Measurements from ENCODE around the gene CLEC7A. TPM values are rescaled to one million over a fixed set of nuclear protein-coding genes. Genes with fewer than 3 reads are reported as not detected.

The CLEC7A gene
- total RNA-seq, 1 experiment from 2014 or later, result not detected

- H3K4me1 ChIP-seq (ENCODE audit: control insufficient read depth in 1 of 2, insufficient read depth in 2 of 2, low read length in 2 of 2), result peaks cover 0 to 4% of the 10 kb centered on the region in 2 experiments; a peak in 1 of 4 replicates
- ChIA-PET RAD21 (ENCODE audit: low non-redundant PET in 1 of 2, low total read pairs in 2 of 2, uncharacterized antibody in 2 of 2, unreplicated experiment in 2 of 2) (no interaction called here), CTCF (no interaction called here), POLR2A (no interaction called here)
- H3K36me3 ChIP-seq (ENCODE audit: control insufficient read depth in 1 of 2, insufficient read depth in 2 of 2, low read length in 2 of 2), result no peaks in the 10 kb centered on the region
- H3K9ac ChIP-seq (ENCODE audit: low read length), result no peak overlapping the region
- no peak overlapping the region for H2AFZ ChIP-seq (ENCODE audit: low read depth, low read length, poor library complexity, severe bottlenecking)
- DNase-seq (ENCODE audit: low read depth, low spot score), result no peak
- no peak overlapping the region for H3K4me2 ChIP-seq (ENCODE audit: low read length)
- TF ChIP-seq REST (IDR thresholded peaks at IDR 0.05; ENCODE audit: low read depth), result no peak
- no peak for TF ChIP-seq YY1 (IDR thresholded peaks at IDR 0.05; ENCODE audit: extremely low read depth, insufficient replicate concordance, low read depth, low read length)
- no peak for TF ChIP-seq TCF7L2 (IDR thresholded peaks at IDR 0.05; ENCODE audit: borderline replicate concordance, extremely low read depth, insufficient read depth, insufficient read length)
- no peak for TF ChIP-seq CEBPB (IDR thresholded peaks at IDR 0.05; ENCODE audit: low read depth)
- TF ChIP-seq MAX (IDR thresholded peaks at IDR 0.05), result no peak
- no peak for TF ChIP-seq EZH2phosphoT487 (IDR thresholded peaks at IDR 0.05; ENCODE audit: borderline replicate concordance)
- TF ChIP-seq ZBTB33 (IDR thresholded peaks at IDR 0.05; ENCODE audit: extremely low read depth, insufficient replicate concordance, low read length), result no peak
- no peak for TF ChIP-seq POLR2AphosphoS5 (IDR thresholded peaks at IDR 0.05; ENCODE audit: low read depth, low read length)
- no peak for TF ChIP-seq FOSL1 (IDR thresholded peaks at IDR 0.05; ENCODE audit: low read depth)
- no peak for TF ChIP-seq EGR1 (IDR thresholded peaks at IDR 0.05; ENCODE audit: low read depth)
- no peak for TF ChIP-seq SIN3A (IDR thresholded peaks at IDR 0.05; ENCODE audit: low read depth)
- TF ChIP-seq SP1 (IDR thresholded peaks at IDR 0.05; ENCODE audit: low read depth), result no peak
- no TSS peak for BruUV-seq (replicated peaks)
- no peak for ATAC-seq
- no peaks in the 10 kb centered on the region for H3K9me3 ChIP-seq (ENCODE audit: control insufficient read depth in 1 of 2, insufficient read depth in 1 of 2, low read depth in 1 of 2, low read length in 2 of 2)
- no peaks in the 10 kb centered on the region for H4K20me1 ChIP-seq (ENCODE audit: insufficient read depth)
- no peaks in the 10 kb centered on the region for H3K79me2 ChIP-seq (ENCODE audit: insufficient read depth, low read length)
- H3K9me2 ChIP-seq (ENCODE audit: insufficient read depth), result no peaks in the 10 kb centered on the region
- intact Hi-C loops (cut with micrococcal nuclease), result no loop called here
- no peak overlapping the region for H3K27ac ChIP-seq (ENCODE audit: low read depth, low read length)
- no peaks in the 10 kb centered on the region for H3K27me3 ChIP-seq (ENCODE audit: insufficient read depth, low read length)
- no peak overlapping the region for H3K4me3 ChIP-seq (replicated peaks in 1 of 2; ENCODE audit: low read depth in 1 of 2, low read length in 2 of 2)
Observed at GRCh38 chr12:10158406-10158805, 28.4 kb upstream of the CLEC7A start.
